H9 (cell line): ENCODE results near the gene APOBEC3A. TPM values are rescaled to one million over a fixed set of nuclear protein-coding genes. Genes with fewer than 3 reads are reported as not detected.

Experiments used
- DNase-seq: peaks from one replicate; pipeline ENCODE4 v3.0.0-alpha.2; 2017
- H2AFZ ChIP-seq: one replicate; pipeline ENCODE4 v1.6.1; 2013; ENCODE audit warnings: mild to moderate bottlenecking, low read length, control low read depth, moderate library complexity
- H2AK5ac ChIP-seq: 2 replicates; pipeline ENCODE4 v1.6.1; 2013; ENCODE audit warnings: low read length, control low read depth, mixed read lengths; ENCODE audit not compliant: insufficient read length
- H2BK120ac ChIP-seq: one replicate; pipeline ENCODE4 v1.6.1; 2013; ENCODE audit warnings: low read depth, mild to moderate bottlenecking, low read length, control low read depth, inconsistent platforms; ENCODE audit not compliant: poor library complexity, severe bottlenecking
- H2BK12ac ChIP-seq: 2 replicates; pipeline ENCODE4 v1.6.1; 2013; ENCODE audit warnings: low read length, control low read depth, mixed read lengths, low read depth; ENCODE audit not compliant: insufficient read length
- H2BK15ac ChIP-seq: 2 replicates; pipeline ENCODE4 v1.6.1; 2013; ENCODE audit warnings: low read depth, low read length, control low read depth
- H2BK20ac ChIP-seq: one replicate; pipeline ENCODE4 v1.6.1; 2013; ENCODE audit warnings: low read depth, mild to moderate bottlenecking, low read length, control low read depth, inconsistent platforms; ENCODE audit not compliant: poor library complexity, severe bottlenecking
- H2BK5ac ChIP-seq: 2 replicates; pipeline ENCODE4 v1.6.1; 2013; ENCODE audit warnings: low read length, control low read depth, mixed read lengths; ENCODE audit not compliant: insufficient read length
- H3K14ac ChIP-seq: 2 replicates; pipeline ENCODE4 v1.6.1; 2013; ENCODE audit warnings: low read length, control low read depth; ENCODE audit not compliant: insufficient read depth
- H3K18ac ChIP-seq: 2 replicates; pipeline ENCODE4 v1.6.1; 2013; ENCODE audit warnings: low read depth, mild to moderate bottlenecking, mixed read lengths, low read length, control low read depth; ENCODE audit not compliant: insufficient read length
- H3K23ac ChIP-seq: 2 replicates; pipeline ENCODE4 v1.6.1; 2013; ENCODE audit warnings: low read length, control low read depth, mixed read lengths, low read depth; ENCODE audit not compliant: insufficient read length
- H3K23me2 ChIP-seq: 2 replicates; pipeline ENCODE4 v1.6.1; 2013; ENCODE audit warnings: low read depth, mild to moderate bottlenecking, mixed read lengths, low read length, control low read depth; ENCODE audit not compliant: insufficient read length, poor library complexity, severe bottlenecking
- H3K27ac ChIP-seq: 2 replicates; pipeline ENCODE4 v1.5.1; 2013; ENCODE audit warnings: low read length, control low read depth, mixed read lengths, low read depth; ENCODE audit not compliant: insufficient read length
- H3K27me3 ChIP-seq: 2 replicates; pipeline ENCODE4 v1.6.1; 2013; ENCODE audit warnings: low read length, control low read depth, inconsistent platforms; ENCODE audit not compliant: insufficient read depth
- H3K4ac ChIP-seq: 2 replicates; pipeline ENCODE4 v1.6.1; 2013; ENCODE audit warnings: low read depth, mild to moderate bottlenecking, control low read depth, inconsistent platforms, low read length, moderate library complexity
- H3K4me1 ChIP-seq: 2 replicates; pipeline ENCODE4 v1.6.1; 2013; ENCODE audit warnings: low read length, control low read depth, inconsistent platforms; ENCODE audit not compliant: insufficient read depth
- H3K4me2 ChIP-seq: 2 replicates; pipeline ENCODE4 v1.6.1; 2013; ENCODE audit warnings: low read length, control low read depth, mixed read lengths; ENCODE audit not compliant: insufficient read length, insufficient read depth
- H3K56ac ChIP-seq: 2 replicates; pipeline ENCODE4 v1.6.1; 2013; ENCODE audit warnings: low read depth, mild to moderate bottlenecking, mixed read lengths, low read length, control low read depth; ENCODE audit not compliant: insufficient read length
- H3K79me1 ChIP-seq: 2 replicates; pipeline ENCODE4 v1.6.1; 2013; ENCODE audit warnings: low read depth, mild to moderate bottlenecking, moderate library complexity, low read length, control low read depth, inconsistent platforms; ENCODE audit not compliant: insufficient read depth, poor library complexity, severe bottlenecking
- H3K79me2 ChIP-seq: 2 replicates; pipeline ENCODE4 v1.6.1; 2013; ENCODE audit warnings: low read length, control low read depth, inconsistent platforms; ENCODE audit not compliant: insufficient read depth
- H3K9ac ChIP-seq: 2 replicates; pipeline ENCODE4 v1.6.1; 2013; ENCODE audit warnings: low read length, control low read depth, mixed read lengths; ENCODE audit not compliant: insufficient read length; ENCODE audit errors: extremely low read depth
- H3K9me3 ChIP-seq: one replicate; pipeline ENCODE4 v1.6.1; 2013; ENCODE audit warnings: low read depth, low read length, inconsistent platforms; ENCODE audit not compliant: control insufficient read depth
- H3T11ph ChIP-seq: one replicate; pipeline ENCODE4 v1.6.1; 2013; ENCODE audit warnings: mild to moderate bottlenecking, low read length, control low read depth, inconsistent platforms
- H4K20me1 ChIP-seq: one replicate; pipeline ENCODE4 v1.6.1; 2013; ENCODE audit not compliant: control insufficient read depth, insufficient read length, insufficient read depth
- H4K5ac ChIP-seq: 2 replicates; pipeline ENCODE4 v1.6.1; 2013; ENCODE audit warnings: low read depth, mild to moderate bottlenecking, mixed read lengths, low read length, control low read depth; ENCODE audit not compliant: insufficient read length
- H4K8ac ChIP-seq: replicated peaks from 2 replicates; pipeline ENCODE4 v1.6.1; 2013; ENCODE audit warnings: low read length, control low read depth, mixed read lengths, low read depth; ENCODE audit not compliant: insufficient read length
- H4K91ac ChIP-seq: 2 replicates; pipeline ENCODE4 v1.6.1; 2013; ENCODE audit warnings: low read depth, mild to moderate bottlenecking, moderate library complexity, mixed read lengths, low read length, control low read depth; ENCODE audit not compliant: insufficient read length
- H3K27ac Mint-ChIP-seq, 3 experiments: 2 replicates in 2 of 3; 3 replicates in 1 of 3; pipeline ENCODE4 v1.8.0; 2020 to 2021; ENCODE audit warnings: mixed read lengths in 3 of 3, mild to moderate bottlenecking in 1 of 3, moderate library complexity in 1 of 3
- H3K27me3 Mint-ChIP-seq: 2 replicates; pipeline ENCODE4 v1.8.0; 2021; ENCODE audit warnings: low read depth, mild to moderate bottlenecking, moderate library complexity, mixed read lengths
- H3K36me3 Mint-ChIP-seq, 3 experiments: 2 replicates in 2 of 3; 3 replicates in 1 of 3; pipeline ENCODE4 v1.8.0; 2020 to 2021; ENCODE audit warnings: low read depth in 3 of 3, mixed read lengths in 3 of 3; ENCODE audit not compliant: insufficient read depth in 1 of 3
- H3K4me1 Mint-ChIP-seq, 2 experiments: 2 replicates each; pipeline ENCODE4 v1.8.0; 2020; ENCODE audit warnings: mixed read lengths in 2 of 2
- H3K4me3 Mint-ChIP-seq, 2 experiments: 2 replicates in 1 of 2; 3 replicates in 1 of 2; pipeline ENCODE4 v1.8.0; 2020 to 2021; ENCODE audit warnings: mild to moderate bottlenecking in 2 of 2, mixed read lengths in 2 of 2, moderate library complexity in 1 of 2
- H3K9me3 Mint-ChIP-seq, 2 experiments: 2 replicates in 1 of 2; 3 replicates in 1 of 2; pipeline ENCODE4 v1.8.0; 2020; ENCODE audit warnings: mild to moderate bottlenecking in 2 of 2, mixed read lengths in 2 of 2, moderate library complexity in 1 of 2
- CTCF ChIP-seq: fragments of 200-600 bp; sonication (generic); conservative IDR thresholded peaks from 3 replicates; pipeline ENCODE4 v1.8.0; 2021; ENCODE audit warnings: antibody characterized with exemption, mild to moderate bottlenecking
- WGBS: extraction: QIAGEN DNeasy Blood & Tissue Kit; methylation state at CpG from one replicate; pipeline ENCODE4 v1.1.7; 2013; ENCODE audit warnings: missing lambda C conversion rate, low lambda C conversion rate, mixed read lengths; ENCODE audit not compliant: insufficient read length; ENCODE audit errors: extremely low coverage; 5-methylcytosine and 5-hydroxymethylcytosine counted together
- total RNA-seq: library from RNA; stranded (reverse); gene quantifications from 2 replicates; pipeline ENCODE4 v1.2.1, GENCODE V29; 2021

APOBEC3A gene
- total RNA-seq, 1 experiment from 2014 or later: not detected

GRCh38 chr22:38971202-38971601 is 13.8 kb downstream of the APOBEC3A start:
- no peak overlapping the region for H3K23ac ChIP-seq
- H4K8ac ChIP-seq: no peak overlapping the region
- no peak overlapping the region for H4K91ac ChIP-seq
- peaks cover 12 to 15% of the 10 kb centered on the region in 2 experiments for H3K9me3 Mint-ChIP-seq
- no peak for TF ChIP-seq CTCF
- H3K4me2 ChIP-seq: no peak overlapping the region
- H3K36me3 Mint-ChIP-seq: peaks cover 2 to 6% (median 2%) of the 10 kb centered on the region in 3 experiments; a peak in 5 of 7 replicates
- H3K79me1 ChIP-seq: no peaks in the 10 kb centered on the region
- no peak overlapping the region for H3K27ac Mint-ChIP-seq
- DNase-seq: no peak
- H3K9me3 ChIP-seq: no peaks in the 10 kb centered on the region
- H3K4me3 Mint-ChIP-seq: no peak overlapping the region
- no peaks in the 10 kb centered on the region for H3K79me2 ChIP-seq
- H3K4ac ChIP-seq: no peak overlapping the region
- no peak overlapping the region for H3T11ph ChIP-seq
- no peak overlapping the region for H3K14ac ChIP-seq
- H2AK5ac ChIP-seq: no peak overlapping the region
- no peak overlapping the region for H3K18ac ChIP-seq
- H3K27ac ChIP-seq: no peak overlapping the region
- no CpG with 5 or more reads among the region's 5 CpGs for WGBS
- H2BK15ac ChIP-seq: no peak overlapping the region
- H2BK5ac ChIP-seq: no peak overlapping the region
- peaks cover 30% of the 10 kb centered on the region for H3K27me3 Mint-ChIP-seq
- no peak overlapping the region for H2AFZ ChIP-seq
- no peaks in the 10 kb centered on the region for H3K27me3 ChIP-seq
- H2BK120ac ChIP-seq: no peak overlapping the region
- no peaks in the 10 kb centered on the region for H3K23me2 ChIP-seq
- H3K56ac ChIP-seq: no peak overlapping the region
- no peaks in the 10 kb centered on the region for H3K4me1 ChIP-seq
- H3K9ac ChIP-seq: no peak overlapping the region
- no peak overlapping the region for H4K5ac ChIP-seq
- no peaks in the 10 kb centered on the region for H4K20me1 ChIP-seq
- peaks cover 6 to 9% of the 10 kb centered on the region in 2 experiments for H3K4me1 Mint-ChIP-seq
- H2BK12ac ChIP-seq: no peak overlapping the region
- no peak overlapping the region for H2BK20ac ChIP-seq
